Transverse colon (tissue), 3 donors: ENCODE data around the gene VWF.

Experiments
- POLR2A ChIP-seq: fragments of 450-650 bp; IDR thresholded peaks from one replicate; pipeline ENCODE4 v1.6.1; 2016; ENCODE audit warnings: antibody characterized with exemption, mild to moderate bottlenecking, moderate library complexity
- TF ChIP-seq, protein P1 (sequence below), 5 experiments: fragments of 200-600 bp in 3 of 5; fragments of 450-650 bp in 2 of 5; sonication (generic) in 3 of 5; IDR thresholded peaks; 1 replicate in 2 of 5; 2 replicates in 3 of 5; pipeline ENCODE4 v1.5.1; 2016 to 2017; ENCODE audit warnings: antibody characterized with exemption in 5 of 5, inconsistent platforms in 3 of 5, mild to moderate bottlenecking in 2 of 5, moderate library complexity in 1 of 5

DNA sequence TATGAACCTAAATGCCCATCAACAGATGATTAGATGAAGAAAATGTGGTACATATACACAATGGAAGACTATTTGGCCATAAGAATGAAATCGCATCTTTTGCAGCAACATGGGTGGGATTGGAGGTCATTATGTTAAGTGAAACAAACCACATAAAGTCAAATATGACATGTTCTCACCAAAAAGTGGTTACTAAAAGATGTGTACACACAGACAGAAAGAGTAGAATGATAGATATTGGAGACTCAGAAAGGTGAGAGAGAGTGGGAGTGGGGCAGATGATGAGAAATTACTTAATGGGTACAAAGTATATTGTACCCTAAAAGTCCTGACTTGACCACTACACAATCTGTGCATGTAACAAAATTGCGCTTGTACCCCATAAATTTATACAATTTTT lies 19.6 kb downstream of the VWF start:
- TF ChIP-seq, protein P1, sequence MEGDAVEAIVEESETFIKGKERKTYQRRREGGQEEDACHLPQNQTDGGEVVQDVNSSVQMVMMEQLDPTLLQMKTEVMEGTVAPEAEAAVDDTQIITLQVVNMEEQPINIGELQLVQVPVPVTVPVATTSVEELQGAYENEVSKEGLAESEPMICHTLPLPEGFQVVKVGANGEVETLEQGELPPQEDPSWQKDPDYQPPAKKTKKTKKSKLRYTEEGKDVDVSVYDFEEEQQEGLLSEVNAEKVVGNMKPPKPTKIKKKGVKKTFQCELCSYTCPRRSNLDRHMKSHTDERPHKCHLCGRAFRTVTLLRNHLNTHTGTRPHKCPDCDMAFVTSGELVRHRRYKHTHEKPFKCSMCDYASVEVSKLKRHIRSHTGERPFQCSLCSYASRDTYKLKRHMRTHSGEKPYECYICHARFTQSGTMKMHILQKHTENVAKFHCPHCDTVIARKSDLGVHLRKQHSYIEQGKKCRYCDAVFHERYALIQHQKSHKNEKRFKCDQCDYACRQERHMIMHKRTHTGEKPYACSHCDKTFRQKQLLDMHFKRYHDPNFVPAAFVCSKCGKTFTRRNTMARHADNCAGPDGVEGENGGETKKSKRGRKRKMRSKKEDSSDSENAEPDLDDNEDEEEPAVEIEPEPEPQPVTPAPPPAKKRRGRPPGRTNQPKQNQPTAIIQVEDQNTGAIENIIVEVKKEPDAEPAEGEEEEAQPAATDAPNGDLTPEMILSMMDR (IDR thresholded peaks at IDR 0.05) = no peak
- no peak for TF ChIP-seq POLR2A
